Renal pelvis (tissue), 4 donors: ENCODE measurements around the gene DDX10. TPM values are rescaled to one million over a fixed set of nuclear protein-coding genes. Genes with fewer than 3 reads are reported as not detected.
"Not testable (repeated sequence)": the region's sequence is repeated elsewhere in the genome, so short reads cannot be mapped to it uniquely, and the experiment has no call there.

Source experiments
- DNase-seq: peaks from one replicate; pipeline ENCODE4 v3.0.0-alpha.2; 2013
- polyA plus RNA-seq, 3 donors: library from polyadenylated mRNA; unstranded; fragments of 120-200 nt; gene quantifications; one replicate each; pipeline ENCODE4 v1.2.1, GENCODE V29; 2013; ENCODE audit not compliant: insufficient read length in 3 of 3

DDX10 gene
- polyA plus RNA-seq, 3 donors = 60.6 to 87.9 (median 83.5) TPM

DNA sequence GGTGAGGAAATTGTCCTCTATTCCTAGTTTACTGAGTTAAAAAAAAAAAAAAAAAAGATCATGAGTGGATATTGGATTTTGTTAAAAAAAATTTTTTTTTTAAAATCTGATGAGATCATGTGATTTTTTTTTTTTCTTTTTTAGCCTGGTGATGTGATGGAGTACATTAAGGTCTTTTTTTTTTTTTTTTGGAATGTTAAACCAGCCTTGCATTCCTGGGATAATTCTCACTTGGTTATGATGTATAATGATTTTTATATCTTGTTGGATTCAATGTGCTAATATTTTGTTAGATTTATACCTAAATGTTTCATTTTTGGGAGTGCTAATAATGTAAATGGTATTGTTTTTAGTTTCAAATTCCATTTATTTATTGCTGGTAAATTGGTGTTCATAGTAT, 43.3 kb downstream of the DDX10 start:
- no peak for DNase-seq

DNA sequence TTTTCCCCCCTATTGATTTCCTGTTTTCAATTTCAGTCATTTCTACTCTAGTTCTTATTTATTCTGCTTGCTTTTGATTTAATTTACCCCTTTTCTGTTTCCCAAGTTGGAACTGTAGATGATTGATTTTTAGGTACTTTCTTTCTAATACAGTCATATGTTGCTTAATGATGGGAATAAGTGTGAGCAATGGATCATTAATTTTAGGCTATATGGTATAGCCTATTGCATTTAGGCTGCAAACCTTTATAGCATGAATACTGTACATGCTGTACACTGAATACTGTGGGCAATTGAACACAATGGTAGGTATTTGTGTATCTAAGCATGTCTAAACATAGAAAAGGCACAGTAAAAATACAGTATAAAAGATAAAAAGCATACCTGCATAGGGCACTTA, 44.9 kb downstream of the DDX10 start:
- DNase-seq = no peak

DNA sequence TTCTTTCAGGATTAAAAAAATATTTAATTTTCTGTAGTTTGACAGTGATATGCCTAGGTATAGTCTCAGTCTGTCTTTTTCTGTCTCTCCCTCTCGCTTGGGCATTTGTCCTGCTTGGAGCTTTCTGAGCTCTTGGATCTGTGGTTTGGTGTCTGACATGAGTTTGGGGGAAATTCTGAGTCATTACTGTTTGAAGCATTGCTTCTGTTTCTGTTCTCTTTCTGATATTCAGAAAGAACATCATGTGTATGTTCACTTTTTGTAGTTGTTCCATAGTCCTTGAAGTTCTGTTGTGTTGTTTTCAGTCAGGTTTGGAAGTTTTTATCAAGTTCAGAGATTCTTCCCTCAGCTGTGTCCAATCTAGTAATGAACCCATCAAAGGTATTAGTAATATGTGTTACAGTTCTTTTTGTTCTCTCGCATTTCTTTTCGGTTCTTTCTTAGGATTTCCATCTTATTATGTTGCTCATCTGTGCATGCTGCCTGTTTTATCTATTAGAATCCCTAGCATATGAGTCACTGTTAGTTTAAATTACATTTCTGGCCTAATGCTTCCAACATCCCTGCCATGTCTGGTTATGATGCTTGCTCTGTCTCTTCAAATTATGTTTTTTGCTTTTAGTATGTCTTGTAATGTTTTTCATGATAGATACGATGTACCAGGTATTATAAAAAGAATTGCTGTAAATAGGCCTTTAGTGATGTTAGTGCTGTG, 48.4 kb downstream of the DDX10 start:
- no peak for DNase-seq

DNA sequence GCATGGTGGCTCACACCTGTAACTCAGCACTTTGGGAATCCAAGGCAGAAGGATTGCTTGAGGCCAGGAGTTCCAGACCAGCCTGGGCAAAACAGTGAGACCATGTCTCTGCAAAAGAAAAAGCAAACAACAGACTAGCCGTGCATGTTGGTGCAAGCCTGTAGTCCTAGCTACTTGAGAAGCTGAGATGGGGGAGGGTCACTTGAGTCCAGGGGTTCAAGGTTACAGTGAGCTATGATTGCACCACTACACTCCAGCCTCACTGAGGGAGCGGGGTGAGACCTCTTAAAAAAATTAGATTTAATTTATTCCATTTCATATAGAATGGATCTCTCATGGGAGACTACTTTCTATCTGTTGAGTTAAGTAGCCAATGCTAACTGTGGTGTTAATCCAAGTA, 50.4 kb downstream of the DDX10 start:
- no peak for DNase-seq

DNA sequence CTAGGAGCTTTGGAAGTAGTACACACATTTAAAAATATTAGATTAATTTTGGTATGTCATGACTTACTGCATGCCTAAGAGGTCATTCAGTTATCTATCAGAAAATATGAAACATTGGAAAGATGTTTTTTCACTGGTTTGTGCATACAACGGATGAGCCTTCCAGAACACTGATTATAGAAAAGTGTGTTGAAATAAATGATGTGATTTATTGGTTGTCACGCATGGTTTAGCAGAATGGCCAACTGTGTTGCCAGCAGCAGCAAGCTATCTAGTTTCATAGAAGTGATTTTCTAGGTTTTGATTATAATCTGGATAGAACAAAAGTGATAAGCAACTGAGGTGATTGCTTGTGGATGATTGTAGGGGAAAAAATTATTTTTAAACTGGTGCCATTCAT, 53.6 kb downstream of the DDX10 start:
- no peak for DNase-seq

DNA sequence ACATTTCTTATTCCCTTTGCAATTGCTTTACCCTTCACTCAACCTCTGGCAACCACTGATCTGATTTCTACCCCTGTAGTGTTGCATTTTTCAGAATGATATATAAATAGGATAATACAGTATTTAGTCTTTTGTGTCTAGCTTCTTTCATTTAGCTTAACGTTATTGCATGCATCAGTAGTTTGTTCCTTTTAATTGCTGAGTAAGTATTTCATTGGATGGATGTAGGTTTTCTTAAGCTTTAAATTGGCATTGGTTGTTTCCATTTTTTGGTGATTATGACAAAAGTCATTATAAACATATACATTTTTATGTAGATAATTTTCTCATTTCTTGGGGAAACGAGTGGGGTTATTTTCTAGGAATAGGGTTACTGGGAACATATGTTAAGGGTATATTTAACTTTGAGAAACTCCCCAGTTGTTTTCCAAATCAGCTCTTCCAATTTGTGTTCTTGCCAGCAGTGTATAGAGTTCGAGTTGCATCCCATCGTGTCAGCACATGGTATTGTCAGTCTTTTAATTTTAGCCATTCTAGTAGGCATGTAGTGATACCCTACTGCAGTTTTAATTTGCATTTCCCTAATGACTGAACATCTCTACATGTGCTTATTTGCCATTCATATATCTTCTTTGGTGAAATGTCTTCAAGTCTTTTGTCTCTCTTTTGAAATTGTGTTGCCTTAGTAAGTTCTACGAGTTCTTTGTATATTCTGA, 60.3 kb downstream of the DDX10 start:
- no peak for DNase-seq

DNA sequence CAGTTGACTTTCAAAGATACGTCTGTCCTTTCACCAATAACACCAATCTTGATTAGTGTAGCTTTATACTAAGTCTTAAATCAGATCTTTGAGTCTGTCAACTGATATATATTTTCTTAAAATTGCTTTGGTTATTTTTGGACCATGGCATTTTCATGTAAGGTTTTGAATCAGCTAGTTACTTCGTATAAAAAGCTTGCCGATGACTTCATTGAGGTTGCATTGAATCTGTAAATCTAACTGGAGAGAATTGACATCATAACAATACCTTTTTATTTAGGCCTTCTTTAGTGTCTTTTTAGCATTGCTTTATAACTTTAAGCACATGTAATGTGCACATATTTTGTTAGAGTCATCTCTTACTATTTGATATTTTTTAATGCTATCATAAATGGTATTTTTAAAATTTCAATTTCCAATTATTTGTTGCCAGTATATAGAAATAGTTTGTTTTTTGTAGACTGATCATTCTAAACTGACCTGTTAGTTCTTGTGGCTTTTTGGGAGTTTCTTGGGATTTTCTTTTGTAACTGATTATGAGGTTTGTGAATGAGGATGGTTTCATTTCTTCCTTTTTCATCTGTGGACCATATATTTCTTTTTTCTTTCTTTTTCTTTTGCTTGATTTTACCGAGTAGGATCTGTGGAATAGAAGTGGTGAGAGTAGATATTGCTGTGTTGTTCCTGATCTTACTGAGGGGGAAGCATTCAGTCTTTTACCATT, 61.4 kb downstream of the DDX10 start:
- no peak for DNase-seq

DNA sequence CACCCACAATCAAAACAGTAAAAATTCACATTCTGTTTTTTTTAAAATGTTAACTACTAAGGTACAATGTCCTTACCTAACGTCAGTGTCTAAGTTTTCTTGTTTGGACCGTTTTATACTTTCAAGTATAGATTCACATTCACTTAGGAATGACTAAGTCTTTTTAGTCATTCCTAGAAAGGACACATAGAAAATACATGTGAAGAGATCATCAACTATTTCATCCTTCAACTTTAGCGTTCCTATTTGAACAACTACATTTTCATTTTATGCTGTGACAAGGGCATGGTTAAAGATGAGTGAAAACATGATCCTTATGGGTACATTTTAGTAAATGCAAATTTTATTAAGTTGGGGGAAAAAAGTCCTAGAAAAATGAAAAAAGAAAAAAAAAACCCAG, 62.8 kb downstream of the DDX10 start:
- DNase-seq = no peak

DNA sequence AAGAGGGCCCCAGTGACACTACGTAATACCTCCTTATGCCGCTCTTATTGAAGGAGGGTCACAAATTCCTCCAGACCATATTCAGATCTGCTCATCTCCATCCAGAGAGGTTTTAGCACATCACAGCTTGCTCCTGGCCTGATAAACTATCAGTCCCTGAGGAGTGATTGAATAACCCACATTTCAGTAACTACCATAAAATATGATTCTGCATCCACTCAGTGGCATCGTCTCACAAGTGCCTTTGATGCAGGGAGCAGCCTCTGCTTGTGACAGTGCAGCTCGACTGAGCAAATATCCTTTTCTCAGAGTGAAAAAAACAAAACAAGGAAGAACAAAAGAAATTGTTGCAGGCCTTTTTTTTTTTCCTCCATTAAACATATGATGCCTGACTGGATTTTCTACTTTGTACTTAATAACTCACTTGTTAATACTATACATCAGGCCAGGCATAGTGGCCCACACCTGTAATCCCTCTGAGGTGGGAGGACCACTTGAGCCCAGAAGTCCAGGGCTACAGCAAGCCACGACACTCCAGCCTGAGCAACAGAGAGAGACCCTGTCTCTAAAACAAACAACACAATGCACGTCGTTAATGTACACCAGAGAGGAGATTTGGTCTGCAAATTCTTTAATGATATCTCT, 64.5 kb downstream of the DDX10 start:
- DNase-seq = no peak

DNA sequence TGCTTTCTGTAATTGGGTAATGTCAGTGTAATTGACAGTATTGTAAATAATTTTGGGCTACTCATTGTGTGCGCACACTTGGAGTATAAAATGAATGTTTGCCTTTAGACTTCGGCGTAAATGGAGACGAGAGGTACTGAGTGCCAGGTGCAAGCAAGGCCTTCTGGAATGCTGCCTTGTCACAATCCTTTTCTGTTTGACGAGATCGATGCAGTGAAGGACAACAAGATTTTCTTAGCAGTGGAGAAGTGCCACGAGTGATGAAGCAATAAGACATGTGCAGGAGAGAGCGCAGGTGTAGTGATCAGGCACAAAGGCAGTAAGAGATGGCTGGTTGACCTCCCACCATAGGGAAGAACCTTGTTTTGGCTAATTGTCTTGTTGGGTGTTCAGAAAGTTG, 67.5 kb downstream of the DDX10 start:
- no peak for DNase-seq

DNA sequence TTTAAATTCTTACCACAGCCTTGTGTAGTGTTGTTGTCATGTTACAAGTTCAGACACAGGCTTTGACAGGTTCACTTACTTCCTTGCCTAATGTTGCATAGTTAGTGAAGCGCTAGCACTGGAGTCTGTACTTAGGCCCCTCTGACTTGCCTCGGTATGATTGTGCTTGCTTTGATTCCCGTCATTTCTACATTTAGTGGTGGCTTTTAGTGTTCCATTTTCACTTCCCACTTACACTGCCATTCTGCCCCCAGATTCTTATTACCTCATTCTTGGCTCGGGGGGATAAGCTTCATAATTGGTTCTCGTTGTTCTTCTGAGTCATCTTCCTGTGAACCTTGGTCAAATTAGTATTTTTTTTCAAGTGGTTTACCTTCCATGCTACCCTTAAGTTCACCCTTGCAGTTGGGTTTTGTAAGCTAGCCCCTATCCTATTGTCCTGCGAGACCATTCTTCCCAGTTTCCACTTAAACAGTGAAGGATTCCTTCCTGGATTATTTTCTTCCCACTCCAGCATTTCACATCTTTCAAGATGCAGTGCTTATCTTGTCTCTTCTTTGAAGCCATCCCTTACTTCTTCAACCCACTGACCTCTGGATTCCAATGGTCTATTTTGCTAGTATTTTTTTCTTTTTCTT, 68.7 kb downstream of the DDX10 start:
- no peak for DNase-seq

DNA sequence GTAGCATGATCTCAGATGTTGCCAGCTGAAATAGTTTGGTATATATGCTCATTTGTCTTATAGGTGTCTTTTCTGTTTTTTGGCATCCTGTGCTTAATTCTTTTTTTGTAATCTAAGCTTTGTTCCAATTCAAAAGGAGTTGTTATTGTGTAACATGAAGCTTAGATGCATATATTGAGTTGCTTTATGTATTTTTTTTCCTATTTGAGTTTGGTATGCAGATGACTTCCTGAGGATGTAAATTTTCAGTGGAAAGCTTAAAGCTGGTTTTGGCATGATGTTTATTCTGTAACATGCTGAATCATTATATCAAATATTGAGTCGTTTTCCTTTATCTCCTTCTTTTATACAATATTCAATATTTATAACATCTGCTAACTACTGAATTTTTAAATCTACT, 69.4 kb downstream of the DDX10 start:
- no peak for DNase-seq

DNA sequence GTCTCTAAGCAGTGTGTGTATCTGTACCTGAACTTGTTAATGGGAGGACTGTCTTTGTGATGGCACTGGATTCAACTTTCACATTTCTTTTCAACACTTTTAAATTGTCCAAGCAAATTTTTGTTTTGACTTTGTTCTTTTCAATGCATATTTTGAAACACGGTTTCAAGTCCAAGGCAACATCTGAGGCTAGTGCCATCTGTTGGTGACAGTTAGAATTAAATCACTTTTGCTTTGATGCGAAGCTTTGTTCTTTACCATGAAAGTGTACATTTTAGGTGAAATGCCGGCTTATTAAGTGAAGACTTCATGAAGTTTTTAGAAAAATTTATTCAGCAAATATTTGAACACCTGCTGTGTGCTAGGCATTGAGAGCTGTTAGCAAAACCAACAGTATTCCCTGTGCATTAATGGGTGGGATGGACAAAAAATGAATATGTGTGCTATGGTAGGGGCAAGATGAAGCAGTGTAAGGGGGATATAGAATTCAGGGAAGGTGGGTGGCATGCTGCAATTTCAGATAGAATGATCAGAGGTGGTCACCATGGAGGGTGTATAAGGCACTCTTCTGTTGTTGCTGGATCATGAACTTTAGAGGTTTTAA, 70.2 kb downstream of the DDX10 start:
- DNase-seq = no peak

DNA sequence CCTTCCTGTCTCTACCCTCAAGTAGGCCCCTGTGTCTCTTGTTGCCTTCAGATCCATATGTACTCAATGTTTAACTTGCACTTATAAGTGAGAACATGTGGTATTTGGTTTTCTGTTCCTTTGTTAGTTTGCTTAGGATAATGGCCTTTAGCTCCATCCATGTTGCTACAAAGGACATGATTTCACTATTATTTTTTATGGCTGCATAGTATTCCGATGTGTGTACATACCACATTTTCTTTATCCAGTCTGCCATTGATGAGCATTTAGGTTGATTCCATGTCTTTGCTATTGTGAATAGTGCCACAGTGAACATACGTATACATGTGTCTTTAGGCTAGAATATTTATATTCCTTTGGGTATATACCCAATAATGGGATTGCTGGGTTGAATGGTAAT, 75.3 kb downstream of the DDX10 start:
- not testable (repeated sequence) for DNase-seq

DNA sequence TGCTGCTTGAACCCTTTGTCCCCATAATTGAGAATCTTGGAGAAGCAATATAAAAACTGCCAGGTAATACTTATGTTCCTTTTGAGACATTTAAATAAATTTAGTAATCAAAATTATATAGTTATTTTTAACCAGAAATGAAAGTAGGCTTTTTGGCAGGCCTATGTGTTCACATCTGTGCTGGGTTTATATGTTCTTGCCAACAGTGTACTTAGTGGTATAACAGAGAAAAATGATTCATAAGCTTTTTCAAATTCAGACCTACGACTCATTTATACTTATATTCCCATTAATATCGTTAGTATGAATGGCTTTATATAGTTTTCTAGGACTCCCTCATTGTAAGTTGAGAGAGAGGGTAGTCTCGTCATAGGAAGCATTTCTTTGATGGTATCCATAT, 79.0 kb downstream of the DDX10 start:
- DNase-seq = no peak

DNA sequence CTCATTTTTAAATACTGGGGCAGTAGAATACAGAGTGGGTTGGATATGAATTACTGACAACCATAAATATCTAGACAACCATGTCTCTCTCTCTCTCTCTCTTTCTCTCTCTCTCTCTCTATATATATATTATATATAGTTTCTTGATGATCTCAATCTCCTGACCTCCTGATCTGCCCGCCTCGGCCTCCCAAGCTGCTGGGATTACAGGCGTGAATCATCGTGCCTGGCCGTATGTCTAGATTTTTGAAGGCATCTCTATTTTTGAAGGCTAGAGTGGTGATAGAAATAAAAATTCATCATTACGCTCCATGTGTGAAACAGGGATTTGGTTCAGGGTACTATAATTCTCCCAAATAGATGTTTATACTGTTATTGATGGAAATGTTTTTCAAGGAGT, 84.1 kb downstream of the DDX10 start:
- no peak for DNase-seq

DNA sequence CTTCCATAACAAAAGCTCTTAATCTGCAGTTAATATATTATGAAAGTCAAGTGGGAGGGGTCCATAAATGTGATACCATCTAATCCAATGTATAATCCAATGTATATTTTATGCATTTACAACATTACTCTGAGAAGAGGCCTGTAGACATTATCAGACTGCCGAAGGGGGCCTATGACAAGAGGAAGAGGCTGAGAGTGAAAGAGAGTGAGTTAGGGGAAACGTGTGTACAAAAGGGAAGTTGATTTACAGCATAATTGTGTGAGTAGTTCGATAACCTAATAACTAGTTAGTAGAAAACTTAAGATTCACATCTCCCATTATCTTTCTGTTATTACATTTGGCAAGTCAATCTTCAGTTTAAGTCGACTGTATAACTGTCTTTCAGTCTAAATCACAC, 86.6 kb downstream of the DDX10 start:
- no peak for DNase-seq

DNA sequence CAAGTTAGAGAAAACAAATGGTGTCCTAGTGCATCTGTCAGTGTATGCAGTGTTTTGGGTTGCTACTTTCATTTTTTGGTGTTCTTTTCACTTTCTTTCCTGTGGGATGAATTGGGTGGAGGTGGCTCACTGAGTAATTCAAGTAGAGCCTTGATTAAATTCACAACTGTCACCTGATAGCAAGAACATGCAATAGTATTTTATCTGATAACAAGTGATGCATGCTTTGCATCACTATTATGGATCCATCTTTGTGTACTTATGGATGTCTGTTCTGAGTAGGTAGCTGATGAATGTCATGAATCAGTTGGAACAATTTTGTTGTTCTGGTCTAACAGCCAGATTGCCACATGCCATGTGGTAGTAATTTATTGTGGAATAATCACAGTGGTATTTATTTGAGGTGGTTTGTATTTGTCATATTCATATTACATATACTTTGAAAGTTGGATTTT, 87.5 kb downstream of the DDX10 start:
- no peak for DNase-seq

DNA sequence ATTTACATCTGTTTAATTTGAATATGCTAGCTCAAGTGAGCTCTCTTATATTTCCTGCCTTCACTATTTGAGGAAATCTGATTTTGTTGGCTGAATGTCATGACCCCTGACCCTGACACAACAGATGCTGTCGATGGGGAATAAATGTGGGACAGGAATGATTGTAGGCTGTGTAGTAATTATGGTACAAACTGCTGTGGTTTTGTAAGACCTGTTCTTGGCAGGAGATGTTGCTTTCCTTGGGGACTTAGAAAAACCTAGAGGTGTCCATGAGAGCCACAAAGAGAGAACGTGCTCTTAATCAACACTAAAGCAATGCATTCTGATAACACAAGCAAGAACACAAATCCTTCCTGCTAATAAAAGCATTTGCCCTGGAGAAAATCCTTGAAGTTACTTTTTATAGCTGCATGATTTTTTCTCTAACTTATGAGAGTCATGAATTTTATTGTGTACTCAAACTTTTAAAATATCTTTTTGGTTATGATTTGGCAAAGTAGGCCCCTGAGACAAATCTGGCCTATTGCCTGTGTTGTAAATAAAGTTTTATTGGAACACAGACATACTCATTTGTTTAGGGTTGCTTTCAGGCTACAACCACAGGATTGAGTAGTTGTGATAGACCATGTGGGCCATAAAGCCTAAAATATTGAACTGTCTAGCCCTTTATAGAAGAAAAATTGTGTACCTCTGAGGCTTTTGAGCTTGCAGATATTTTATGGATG, 90.2 kb downstream of the DDX10 start:
- DNase-seq = no peak

DNA sequence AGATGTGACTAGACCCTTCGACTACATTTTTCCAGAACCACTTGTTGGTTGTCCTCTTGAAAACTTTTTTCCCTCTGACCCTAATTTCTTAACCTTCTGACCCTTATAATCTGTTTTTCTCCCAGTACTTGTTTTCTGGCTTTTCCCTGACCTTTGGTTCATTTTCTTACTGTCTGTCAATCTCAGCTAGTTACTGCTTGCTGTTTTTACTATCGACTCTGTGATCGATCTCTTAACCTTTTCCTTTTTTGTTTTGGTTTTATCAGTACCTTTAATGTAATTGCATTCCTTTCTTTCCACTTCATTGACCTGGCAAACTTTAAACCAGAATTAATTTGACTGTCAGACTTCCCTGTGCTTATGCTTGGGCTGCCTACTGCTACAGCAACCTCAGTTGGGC, 92.8 kb downstream of the DDX10 start:
- no peak for DNase-seq

DNA sequence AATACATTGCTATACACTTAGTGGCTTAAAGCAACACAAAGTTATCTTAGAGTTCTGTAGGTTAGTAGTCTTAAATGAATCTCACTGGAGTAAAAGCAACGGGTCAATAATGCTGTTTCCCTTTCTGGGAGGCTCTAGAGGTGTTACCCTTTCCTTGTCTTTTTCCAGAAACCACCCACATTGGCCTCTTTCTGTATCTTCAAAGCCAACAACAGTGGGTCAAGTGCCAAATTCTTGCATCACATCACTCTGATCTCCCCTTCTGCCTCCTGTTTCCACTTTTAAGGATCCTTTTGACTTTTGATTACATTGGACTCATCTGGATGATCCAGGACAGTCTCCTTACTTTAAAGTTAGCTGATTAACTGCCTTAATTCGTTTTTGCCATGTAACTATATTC, 93.6 kb downstream of the DDX10 start:
- no peak for DNase-seq
